Loucy (cell line): Measurements from ENCODE around the gene ECE2.

Experiments used
- EZH2phosphoT487 ChIP-seq: fragments of 200-600 bp; IDR thresholded peaks from 2 replicates; pipeline ENCODE4 v1.6.1; 2018; ENCODE audit warnings: antibody characterized with exemption, mild to moderate bottlenecking, moderate library complexity, borderline replicate concordance
- TF ChIP-seq, protein P1 (sequence below): fragments of 200-600 bp; sonication (generic); conservative IDR thresholded peaks from 2 replicates; pipeline ENCODE4 v1.5.1; 2014; ENCODE audit warnings: mild to moderate bottlenecking, antibody characterized with exemption, low read length

GRCh38 chr3:184311633-184312032 lies 35.8 kb downstream of the ECE2 start:
- TF ChIP-seq, protein P1, sequence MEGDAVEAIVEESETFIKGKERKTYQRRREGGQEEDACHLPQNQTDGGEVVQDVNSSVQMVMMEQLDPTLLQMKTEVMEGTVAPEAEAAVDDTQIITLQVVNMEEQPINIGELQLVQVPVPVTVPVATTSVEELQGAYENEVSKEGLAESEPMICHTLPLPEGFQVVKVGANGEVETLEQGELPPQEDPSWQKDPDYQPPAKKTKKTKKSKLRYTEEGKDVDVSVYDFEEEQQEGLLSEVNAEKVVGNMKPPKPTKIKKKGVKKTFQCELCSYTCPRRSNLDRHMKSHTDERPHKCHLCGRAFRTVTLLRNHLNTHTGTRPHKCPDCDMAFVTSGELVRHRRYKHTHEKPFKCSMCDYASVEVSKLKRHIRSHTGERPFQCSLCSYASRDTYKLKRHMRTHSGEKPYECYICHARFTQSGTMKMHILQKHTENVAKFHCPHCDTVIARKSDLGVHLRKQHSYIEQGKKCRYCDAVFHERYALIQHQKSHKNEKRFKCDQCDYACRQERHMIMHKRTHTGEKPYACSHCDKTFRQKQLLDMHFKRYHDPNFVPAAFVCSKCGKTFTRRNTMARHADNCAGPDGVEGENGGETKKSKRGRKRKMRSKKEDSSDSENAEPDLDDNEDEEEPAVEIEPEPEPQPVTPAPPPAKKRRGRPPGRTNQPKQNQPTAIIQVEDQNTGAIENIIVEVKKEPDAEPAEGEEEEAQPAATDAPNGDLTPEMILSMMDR = no peak
- no peak for TF ChIP-seq EZH2phosphoT487
